Measurements from ENCODE around the gene BBS10.
"Not testable (repeated sequence)": the region's sequence is repeated elsewhere in the genome, so short reads cannot be mapped to it uniquely, and the experiment has no call there.

BBS10 gene

DNA sequence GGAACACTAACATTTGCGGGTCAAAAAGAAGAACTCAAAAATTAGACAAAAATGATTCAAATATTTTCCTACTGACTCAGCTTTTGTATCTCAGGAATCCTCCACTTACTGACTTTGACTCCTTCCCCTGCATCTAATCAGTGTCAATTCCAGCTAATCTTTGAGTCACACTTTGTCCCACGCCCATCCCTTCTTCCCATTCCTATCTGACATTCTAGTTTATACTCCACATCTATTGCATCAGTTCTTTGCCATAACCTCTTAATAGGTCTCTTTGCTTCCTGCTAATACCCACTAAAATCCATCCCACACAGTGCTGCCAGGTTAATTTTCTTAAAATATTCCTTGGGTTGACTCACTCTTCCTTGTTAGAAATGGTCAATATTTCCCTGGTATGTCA, 19.1 kb downstream of the BBS10 start:
- no peak for DNase-seq

DNA sequence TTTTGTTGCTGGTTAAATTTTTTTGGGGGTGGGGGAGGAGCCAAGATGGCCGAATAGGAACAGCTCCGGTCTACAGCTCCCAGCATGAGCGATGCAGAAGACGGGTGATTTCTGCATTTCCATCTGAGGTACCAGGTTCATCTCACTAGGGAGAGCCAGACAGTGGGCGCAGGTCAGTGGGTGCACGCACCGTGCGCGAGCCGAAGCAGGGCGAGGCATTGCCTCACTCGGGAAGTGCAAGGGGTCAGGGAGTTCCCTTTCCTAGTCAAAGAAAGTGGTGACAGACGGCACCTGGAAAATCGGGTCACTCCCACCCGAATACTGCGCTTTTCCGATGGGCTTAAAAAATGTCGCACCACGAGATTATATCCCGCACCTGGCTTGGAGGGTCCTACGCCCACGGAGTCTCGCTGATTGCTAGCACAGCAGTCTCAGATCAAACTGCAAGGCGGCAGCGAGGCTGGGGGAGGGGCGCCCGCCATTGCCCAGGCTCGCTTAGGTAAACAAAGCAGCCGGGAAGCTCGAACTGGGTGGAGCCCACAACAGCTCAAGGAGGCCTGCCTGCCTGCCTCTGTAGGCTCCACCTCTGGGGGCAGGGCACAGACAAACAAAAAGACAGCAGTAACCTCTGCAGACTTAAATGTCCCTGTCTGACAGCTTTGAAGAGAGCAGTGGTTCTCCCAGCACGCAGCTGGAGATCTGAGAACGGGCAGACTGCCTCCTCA, 28.5 kb downstream of the BBS10 start:
- not testable (repeated sequence) for DNase-seq

DNA sequence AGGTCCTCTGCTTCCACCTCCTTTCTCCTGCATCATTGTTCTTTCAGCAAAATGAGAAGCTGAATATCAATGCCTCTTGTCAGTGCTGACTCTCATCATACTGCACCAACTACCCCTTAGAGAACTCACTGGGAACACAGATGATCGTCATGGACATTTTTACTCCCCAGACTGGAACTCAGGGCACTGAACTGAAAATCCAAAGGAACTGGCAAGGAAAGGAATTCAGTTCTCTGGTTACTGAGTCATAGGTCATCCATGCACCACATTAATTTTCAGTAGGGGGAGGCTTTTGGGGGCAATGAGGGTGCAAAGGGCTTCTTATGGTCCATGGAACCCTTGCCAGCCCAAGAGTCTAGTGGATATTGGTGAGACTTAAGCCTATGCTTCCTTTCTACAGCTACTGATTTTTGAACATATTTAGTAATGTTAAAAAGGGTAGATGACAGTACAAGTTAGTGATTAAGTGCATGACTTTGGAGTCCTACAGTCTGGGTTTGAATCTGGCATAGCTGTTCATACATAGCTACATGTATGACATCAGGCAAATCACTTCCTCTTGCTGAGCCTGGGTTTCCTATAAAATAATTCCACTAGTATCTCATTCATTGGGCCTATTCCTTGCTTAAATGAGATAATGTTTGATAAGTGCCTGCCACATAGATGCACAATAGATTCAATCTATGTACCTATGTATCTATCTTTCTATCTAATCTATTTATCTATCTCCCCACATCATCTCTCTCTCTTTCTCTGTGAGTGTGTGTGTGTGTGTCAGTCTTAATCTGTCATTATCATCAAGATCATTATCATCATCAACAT, 29.2 kb downstream of the BBS10 start:
- DNase-seq: no peak

DNA sequence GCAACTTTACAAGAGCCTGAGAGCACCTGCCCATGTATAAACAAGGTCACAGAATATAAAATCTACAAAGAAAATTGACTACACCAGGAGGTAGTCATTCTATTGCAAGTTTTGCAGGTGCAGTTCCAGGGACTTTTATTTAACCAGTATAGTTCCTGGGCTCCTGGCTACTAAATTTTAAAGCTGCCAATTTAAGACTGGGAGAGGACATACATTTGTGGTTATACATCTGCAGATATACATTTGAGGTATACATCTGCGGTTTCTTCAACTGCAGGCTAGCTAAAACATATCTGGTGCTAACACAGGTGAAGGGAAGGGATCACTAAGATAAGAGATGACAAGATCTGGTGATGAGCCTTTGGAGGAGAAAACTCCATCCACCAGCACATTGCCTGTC, 30.2 kb downstream of the BBS10 start:
- DNase-seq: no peak

DNA sequence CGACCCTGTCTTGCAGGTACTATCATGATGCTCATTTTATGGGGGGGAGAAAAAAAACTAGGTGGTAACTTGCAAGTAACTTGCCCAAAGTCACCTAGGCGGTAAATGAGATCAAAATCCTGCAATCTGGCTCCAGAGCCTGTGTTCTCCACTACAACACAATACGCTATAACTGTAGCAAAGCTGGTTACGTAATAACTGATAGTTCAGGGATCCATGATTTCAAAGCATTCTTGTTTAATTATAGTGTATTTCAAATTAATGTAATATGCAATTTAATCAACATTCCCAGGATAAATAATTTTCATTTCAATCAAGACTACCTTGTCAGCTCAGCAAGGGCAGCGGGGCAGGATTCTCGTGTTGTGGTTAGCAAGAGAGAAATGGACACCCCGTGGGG, 31.7 kb downstream of the BBS10 start:
- DNase-seq: no peak

DNA sequence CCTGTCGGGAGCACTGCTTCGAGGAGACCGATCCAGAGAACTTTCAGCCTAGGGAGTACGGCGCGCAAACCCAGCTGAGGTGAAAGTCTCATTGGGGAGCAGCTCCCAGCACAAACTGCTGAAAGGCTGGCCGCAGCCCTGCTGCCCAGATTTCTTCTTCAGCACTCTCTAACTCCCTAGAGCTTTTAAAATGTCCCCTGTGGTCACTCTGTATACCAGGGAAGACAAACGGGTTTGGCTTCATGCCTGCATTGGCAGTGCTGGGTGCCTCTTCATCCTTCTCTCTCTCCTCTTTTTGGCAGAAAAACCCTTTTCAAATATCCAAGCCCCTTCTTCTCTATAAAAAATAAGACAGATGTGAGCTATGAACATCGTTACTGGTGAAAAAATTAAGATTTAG, 34.9 kb downstream of the BBS10 start:
- DNase-seq: no peak

DNA sequence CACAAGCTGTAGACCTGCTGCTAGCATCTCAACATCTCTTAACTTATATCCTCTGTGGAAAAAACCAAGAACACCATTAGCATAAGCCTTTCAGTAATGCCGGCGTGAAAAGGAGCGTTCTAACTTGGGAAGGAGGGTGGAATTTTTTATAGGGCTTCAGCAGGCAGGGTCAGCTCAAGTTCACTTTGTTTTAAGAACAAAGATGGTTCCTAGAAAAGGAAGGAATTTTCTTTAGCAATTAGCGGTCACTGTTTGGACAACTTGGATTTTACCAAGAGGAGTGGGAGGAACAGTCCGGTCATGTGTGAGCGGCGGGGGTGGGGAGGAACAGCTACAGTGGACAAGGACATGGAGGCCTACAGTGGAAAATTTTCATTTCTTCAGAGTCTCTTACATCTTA, 35.9 kb downstream of the BBS10 start:
- no peak for DNase-seq

DNA sequence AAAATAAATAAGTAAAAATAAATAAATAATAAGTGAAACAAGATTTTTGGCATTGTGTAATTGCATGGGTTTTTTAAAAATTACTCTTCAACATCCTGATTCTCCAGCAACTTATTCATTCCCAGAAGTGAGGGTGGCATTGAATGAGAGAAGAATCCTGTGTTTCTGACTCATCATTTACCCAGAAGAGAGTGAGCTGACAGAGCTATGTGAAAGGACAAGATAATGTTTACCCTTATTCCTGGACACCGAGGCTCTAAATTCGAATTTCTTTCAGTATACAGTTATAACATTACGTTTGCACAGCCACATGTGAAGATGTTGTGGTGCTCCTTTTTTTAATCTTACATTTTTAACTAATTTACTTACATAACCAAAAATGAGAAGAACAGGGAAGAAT, 36.4 kb downstream of the BBS10 start:
- DNase-seq: no peak

DNA sequence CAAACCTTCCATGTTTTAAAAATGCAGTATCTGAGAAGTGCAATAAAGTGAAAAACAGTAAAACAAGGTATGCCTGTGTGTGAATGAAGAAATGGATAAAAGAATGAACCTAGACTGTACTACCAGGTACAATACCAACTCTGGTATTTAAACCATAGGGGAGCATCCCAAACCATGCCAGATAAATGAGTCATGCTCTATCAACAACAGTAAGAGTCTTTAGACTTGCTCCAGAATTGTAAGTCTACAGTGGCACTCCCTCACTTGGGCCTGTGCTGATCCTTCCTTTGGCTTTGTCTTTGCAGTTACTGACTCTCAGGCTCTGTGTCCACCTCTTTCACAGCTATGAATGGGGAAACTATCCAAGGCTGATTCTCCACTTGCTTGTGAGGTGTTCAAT, 38.1 kb downstream of the BBS10 start:
- no peak for DNase-seq

DNA sequence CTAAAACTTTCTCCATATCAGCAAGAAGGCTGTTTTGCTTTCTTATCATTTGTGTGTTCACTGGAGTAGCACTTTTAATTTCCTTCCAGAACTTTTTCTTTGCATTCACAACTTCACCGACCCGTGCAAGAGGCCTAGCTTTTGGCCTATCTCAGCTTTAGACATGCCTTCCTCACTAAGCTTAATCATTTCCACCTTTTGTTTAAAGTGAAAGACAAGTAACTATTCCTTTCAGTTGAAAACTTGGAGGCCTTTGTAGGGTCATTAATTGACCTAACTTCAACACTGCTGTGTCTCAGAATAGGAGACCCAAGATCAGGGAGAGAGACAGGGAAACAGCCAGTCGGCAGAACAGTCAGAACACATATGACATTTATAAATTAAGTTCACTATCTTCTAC, 39.3 kb downstream of the BBS10 start:
- DNase-seq: no peak

DNA sequence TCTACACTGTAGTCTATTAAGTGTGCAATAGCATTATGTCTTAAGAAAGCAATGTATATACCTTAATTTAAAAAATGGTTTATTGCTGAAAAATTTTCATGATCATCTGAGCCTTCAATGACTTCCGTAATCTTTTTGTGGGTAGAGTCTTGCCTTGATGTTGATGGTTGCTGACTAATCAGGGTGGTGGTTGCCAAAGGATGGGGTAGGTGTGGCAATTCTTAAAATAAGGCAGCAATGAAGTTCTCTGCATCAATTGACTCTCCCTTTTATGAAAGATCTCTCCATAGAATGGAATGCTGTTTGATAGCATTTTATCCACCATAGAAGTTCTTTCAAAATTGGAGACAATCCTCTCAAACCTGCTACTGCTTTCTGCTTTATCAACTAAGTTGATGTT, 41.1 kb downstream of the BBS10 start:
- DNase-seq: no peak

DNA sequence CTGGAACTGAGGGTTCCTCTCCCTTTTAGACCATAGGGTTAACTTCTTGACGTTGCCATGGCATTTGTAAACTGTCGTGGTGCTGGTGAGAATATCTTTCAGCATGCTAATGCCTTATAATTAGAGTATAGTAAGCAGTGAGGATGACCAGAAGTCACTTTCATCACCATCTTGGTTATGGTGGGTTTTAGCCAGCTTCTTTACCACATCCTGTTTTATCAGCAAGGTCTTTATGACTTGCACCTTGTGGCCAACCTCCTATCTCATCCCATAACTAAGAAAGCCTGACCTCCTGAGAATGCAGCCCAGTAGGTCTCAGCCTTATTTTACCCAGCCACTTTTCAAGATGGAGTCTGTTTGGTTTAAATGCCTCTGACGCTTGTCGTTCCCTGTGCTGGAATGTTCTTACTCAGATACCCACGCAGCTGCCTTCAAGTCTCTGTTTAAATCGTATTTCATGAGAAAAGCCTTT, 44.2 kb downstream of the BBS10 start:
- no peak for DNase-seq

DNA sequence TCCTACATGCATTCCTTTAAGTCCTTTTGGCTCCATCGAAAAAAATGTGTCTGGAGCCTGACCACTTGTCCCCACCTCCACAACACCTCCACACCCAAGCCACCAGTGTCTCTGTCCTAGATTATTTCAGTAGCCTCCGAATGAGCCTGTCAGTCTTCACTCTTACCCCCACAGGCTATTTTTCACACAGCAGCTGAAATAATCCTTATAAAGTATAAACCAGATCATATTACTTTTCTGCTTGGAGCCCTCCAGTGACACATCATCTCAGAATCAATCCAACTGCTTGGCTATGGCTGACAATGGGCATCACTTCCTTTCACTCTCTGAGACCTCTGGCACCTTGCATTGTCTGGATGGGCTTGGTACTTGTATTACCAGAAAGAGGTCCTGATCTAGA, 44.9 kb downstream of the BBS10 start:
- no peak for DNase-seq

DNA sequence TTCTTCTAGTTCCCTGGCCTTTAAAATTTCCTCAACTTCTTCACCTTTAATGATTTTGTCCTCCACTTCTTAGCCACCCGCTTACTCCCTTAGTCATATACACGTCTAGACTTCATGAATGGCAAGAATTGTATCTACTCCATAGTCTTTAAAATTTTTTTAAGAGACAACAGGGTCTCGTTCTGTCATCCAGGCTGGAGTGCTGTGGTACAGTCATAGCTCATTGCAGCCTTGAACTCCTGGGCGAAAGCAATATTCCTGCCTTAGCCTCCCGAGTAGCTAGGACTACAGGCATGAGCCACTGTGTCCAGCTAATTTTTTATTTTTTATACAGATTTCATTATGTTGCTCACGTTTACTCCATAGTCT, 47.9 kb downstream of the BBS10 start:
- no peak for DNase-seq

DNA sequence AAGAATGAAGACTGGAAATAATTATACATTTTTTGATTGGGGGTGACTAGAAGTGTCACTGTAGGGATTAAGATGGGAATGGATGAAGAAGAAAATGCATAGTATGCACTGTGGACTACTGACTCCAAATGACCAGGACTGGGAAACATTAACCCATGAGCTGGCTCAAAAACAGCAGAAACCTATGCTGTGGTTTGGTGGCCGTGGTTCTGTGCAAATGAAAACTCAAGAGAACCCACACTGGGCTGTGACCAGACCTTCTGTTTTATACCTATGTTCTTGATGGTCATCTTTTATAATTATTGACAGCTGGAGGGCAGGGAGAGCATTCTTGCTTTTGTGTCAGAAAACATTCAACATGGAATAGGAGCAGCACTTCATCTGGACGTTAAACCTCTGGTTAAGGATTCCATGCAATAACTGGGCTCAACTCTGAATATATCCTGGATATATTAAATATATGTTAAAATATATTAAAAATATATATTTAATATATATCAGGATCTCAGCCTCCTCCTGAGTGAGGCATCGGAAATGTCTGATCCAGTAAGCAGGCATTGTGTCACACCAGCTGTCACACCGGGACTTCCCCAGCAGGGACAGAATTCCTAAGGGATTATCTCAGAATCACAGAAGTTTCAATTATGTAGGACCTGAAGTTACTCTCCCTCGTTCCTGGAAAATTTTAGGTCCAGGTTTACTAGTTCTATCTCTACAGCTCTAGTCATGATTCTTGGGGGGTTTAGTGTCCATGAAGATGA, 48.5 kb downstream of the BBS10 start:
- DNase-seq: no peak

Data from KG1 (cell line).